Measurements from ENCODE around the gene RAD21L1.

- TF ChIP-seq ARNTL (CRISPR knock-in tag; IDR thresholded peaks at IDR 0.05; ENCODE audit: borderline replicate concordance, low read depth) (no peak), TCF4 (CRISPR knock-in tag; IDR thresholded peaks at IDR 0.05; ENCODE audit: borderline replicate concordance) (no peak), TOX (CRISPR knock-in tag; IDR thresholded peaks at IDR 0.05; ENCODE audit: borderline replicate concordance) (no peak), ZNF70 (CRISPR knock-in tag; IDR thresholded peaks at IDR 0.05) (no peak), PATZ1 (CRISPR knock-in tag; IDR thresholded peaks at IDR 0.05; ENCODE audit: borderline replicate concordance) (no peak), CSRNP3 (CRISPR knock-in tag; IDR thresholded peaks at IDR 0.05) (no peak), ZFP3 (CRISPR knock-in tag; IDR thresholded peaks at IDR 0.05) (no peak), ESRRG (CRISPR knock-in tag; IDR thresholded peaks at IDR 0.05) (no peak), RARB (CRISPR knock-in tag; IDR thresholded peaks at IDR 0.05) (no peak), POU6F1 (CRISPR knock-in tag; IDR thresholded peaks at IDR 0.05; ENCODE audit: borderline replicate concordance, low read depth) (no peak), ZFP30 (CRISPR knock-in tag; IDR thresholded peaks at IDR 0.05) (no peak), OSR1 (CRISPR knock-in tag; IDR thresholded peaks at IDR 0.05) (no peak)
- TF ChIP-seq, protein P1, sequence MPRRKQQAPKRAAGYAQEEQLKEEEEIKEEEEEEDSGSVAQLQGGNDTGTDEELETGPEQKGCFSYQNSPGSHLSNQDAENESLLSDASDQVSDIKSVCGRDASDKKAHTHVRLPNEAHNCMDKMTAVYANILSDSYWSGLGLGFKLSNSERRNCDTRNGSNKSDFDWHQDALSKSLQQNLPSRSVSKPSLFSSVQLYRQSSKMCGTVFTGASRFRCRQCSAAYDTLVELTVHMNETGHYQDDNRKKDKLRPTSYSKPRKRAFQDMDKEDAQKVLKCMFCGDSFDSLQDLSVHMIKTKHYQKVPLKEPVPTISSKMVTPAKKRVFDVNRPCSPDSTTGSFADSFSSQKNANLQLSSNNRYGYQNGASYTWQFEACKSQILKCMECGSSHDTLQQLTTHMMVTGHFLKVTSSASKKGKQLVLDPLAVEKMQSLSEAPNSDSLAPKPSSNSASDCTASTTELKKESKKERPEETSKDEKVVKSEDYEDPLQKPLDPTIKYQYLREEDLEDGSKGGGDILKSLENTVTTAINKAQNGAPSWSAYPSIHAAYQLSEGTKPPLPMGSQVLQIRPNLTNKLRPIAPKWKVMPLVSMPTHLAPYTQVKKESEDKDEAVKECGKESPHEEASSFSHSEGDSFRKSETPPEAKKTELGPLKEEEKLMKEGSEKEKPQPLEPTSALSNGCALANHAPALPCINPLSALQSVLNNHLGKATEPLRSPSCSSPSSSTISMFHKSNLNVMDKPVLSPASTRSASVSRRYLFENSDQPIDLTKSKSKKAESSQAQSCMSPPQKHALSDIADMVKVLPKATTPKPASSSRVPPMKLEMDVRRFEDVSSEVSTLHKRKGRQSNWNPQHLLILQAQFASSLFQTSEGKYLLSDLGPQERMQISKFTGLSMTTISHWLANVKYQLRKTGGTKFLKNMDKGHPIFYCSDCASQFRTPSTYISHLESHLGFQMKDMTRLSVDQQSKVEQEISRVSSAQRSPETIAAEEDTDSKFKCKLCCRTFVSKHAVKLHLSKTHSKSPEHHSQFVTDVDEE (CRISPR knock-in tag; IDR thresholded peaks at IDR 0.05) = no peak
- TF ChIP-seq, protein P2, sequence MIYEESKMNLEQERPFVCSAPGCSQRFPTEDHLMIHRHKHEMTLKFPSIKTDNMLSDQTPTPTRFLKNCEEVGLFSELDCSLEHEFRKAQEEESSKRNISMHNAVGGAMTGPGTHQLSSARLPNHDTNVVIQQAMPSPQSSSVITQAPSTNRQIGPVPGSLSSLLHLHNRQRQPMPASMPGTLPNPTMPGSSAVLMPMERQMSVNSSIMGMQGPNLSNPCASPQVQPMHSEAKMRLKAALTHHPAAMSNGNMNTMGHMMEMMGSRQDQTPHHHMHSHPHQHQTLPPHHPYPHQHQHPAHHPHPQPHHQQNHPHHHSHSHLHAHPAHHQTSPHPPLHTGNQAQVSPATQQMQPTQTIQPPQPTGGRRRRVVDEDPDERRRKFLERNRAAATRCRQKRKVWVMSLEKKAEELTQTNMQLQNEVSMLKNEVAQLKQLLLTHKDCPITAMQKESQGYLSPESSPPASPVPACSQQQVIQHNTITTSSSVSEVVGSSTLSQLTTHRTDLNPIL (CRISPR knock-in tag; IDR thresholded peaks at IDR 0.05; ENCODE audit: low read depth) = no peak
Measured at GRCh38 chr20:1212023-1212422, 13.8 kb upstream of the RAD21L1 start.

All from SK-N-SH treated with all-trans-retinoic acid at 6 μM for 48 hours (cell line).